Testis (tissue), 3 donors: Measurements from ENCODE around the gene TBCCD1. TPM values are rescaled to one million over a fixed set of nuclear protein-coding genes. Genes with fewer than 3 reads are reported as not detected.

ENCODE experiments used
- DNase-seq: peaks from one replicate; pipeline ENCODE4 v3.0.0-alpha.2; 2019
- H3K27ac ChIP-seq, 2 donors: fragments of 200-600 bp; sonication (generic); one replicate each; pipeline ENCODE4 v1.5.1; 2019
- H3K27me3 ChIP-seq: fragments of 200-600 bp; sonication (generic); one replicate; pipeline ENCODE4 v1.5.1; 2019
- H3K36me3 ChIP-seq: fragments of 200-600 bp; sonication (generic); one replicate; pipeline ENCODE4 v1.5.1; 2017; ENCODE audit warnings: low read depth; ENCODE audit errors: missing control alignments
- H3K4me1 ChIP-seq: fragments of 200-600 bp; sonication (generic); one replicate; pipeline ENCODE4 v1.5.1; 2019
- H3K4me3 ChIP-seq, 2 donors: fragments of 200-600 bp; sonication (generic); one replicate each; pipeline ENCODE4 v1.5.1; 2017 to 2019
- H3K9me3 ChIP-seq: fragments of 200-600 bp; sonication (generic); one replicate; pipeline ENCODE4 v1.5.1; 2017
- POLR2A ChIP-seq: fragments of 450-650 bp; IDR thresholded peaks from one replicate; pipeline ENCODE4 v1.6.1; 2017; ENCODE audit warnings: antibody characterized with exemption, mild to moderate bottlenecking, moderate library complexity
- WGBS, 2 donors: methylation state at CpG; one replicate each; pipeline ENCODE4 v1.1.5; 2018; 5-methylcytosine and 5-hydroxymethylcytosine counted together
- intact Hi-C: fragments of 100-400 bp; cut with DNase I; formaldehyde crosslinking; loops from one replicate; pipeline ENCODE4 v1.15.1; 2023; ENCODE audit warnings: low total_unique reads
- polyA plus RNA-seq: library from polyadenylated mRNA; stranded (reverse); fragments of 350-450 nt; fragmentation: Illumina TruSeq; extraction: RNeasy Lipid Tissue Mini Kit (QIAGEN cat#74804); gene quantifications from one replicate; pipeline ENCODE4 v1.2.3, GENCODE V29; 2014; ENCODE audit warnings: low read depth, low replicate concordance; ENCODE audit not compliant: insufficient read depth
- total RNA-seq, 2 donors: library from RNA; depleted of rRNA; stranded (reverse); fragments of >200 nt; gene quantifications; one replicate each; pipeline ENCODE4 v1.2.3, GENCODE V29; 2016
- TF ChIP-seq, protein P1 (sequence below), 3 experiments: fragments of 450-650 bp in 2 of 3; fragments of 200-600 bp in 1 of 3; sonication (generic) in 1 of 3; IDR thresholded peaks; one replicate each; pipeline ENCODE4 v1.5.1; 2016 to 2019; ENCODE audit warnings: antibody characterized with exemption in 3 of 3, mild to moderate bottlenecking in 2 of 3, moderate library complexity in 1 of 3

TBCCD1 gene
- total and polyA plus RNA-seq, 3 donors from 2014 or later = 33.1 to 43.4 (median 35.0) TPM

- no peaks in the 10 kb centered on the region for H3K36me3 ChIP-seq
- H3K27me3 ChIP-seq = no peaks in the 10 kb centered on the region
- DNase-seq = no peak
- no peak overlapping the region for H3K4me3 ChIP-seq
- 87 to 88% methylated on average over 2 of the region's 2 CpGs for WGBS, 2 donors
- intact Hi-C loops = no loop called here
- TF ChIP-seq, protein P1, sequence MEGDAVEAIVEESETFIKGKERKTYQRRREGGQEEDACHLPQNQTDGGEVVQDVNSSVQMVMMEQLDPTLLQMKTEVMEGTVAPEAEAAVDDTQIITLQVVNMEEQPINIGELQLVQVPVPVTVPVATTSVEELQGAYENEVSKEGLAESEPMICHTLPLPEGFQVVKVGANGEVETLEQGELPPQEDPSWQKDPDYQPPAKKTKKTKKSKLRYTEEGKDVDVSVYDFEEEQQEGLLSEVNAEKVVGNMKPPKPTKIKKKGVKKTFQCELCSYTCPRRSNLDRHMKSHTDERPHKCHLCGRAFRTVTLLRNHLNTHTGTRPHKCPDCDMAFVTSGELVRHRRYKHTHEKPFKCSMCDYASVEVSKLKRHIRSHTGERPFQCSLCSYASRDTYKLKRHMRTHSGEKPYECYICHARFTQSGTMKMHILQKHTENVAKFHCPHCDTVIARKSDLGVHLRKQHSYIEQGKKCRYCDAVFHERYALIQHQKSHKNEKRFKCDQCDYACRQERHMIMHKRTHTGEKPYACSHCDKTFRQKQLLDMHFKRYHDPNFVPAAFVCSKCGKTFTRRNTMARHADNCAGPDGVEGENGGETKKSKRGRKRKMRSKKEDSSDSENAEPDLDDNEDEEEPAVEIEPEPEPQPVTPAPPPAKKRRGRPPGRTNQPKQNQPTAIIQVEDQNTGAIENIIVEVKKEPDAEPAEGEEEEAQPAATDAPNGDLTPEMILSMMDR (IDR thresholded peaks at IDR 0.05) = no peak
- TF ChIP-seq POLR2A = no peak
- H3K27ac ChIP-seq = no peak overlapping the region
- no peaks in the 10 kb centered on the region for H3K9me3 ChIP-seq
- no peaks in the 10 kb centered on the region for H3K4me1 ChIP-seq
These were observed 41.6 kb upstream of the TBCCD1 start for GRCh38 chr3:186608624-186609215.

GRCh38 chr3:186605561-186606545, 38.7 kb upstream of the TBCCD1 start:
- H3K4me3 ChIP-seq = no peak overlapping the region
- no peak for DNase-seq
- H3K27me3 ChIP-seq = no peaks in the 10 kb centered on the region
- no peak for TF ChIP-seq POLR2A
- TF ChIP-seq, protein P1 (IDR thresholded peaks at IDR 0.05) = no peak
- H3K27ac ChIP-seq = no peak overlapping the region
- WGBS, 2 donors = 84 to 89% methylated on average over 5 of the region's 5 CpGs
- H3K4me1 ChIP-seq = no peaks in the 10 kb centered on the region
- H3K9me3 ChIP-seq = no peaks in the 10 kb centered on the region
- no peaks in the 10 kb centered on the region for H3K36me3 ChIP-seq
- intact Hi-C loops = no loop called here

GRCh38 chr3:186605078-186605477, 37.9 kb upstream of the TBCCD1 start:
- intact Hi-C loops = no loop called here
- Histone ChIP-seq H3K27ac (no peak overlapping the region), H3K4me1 (no peaks in the 10 kb centered on the region), H3K9me3 (no peaks in the 10 kb centered on the region), H3K4me3 (no peak overlapping the region), H3K27me3 (no peaks in the 10 kb centered on the region), H3K36me3 (no peaks in the 10 kb centered on the region)
- no peak for DNase-seq
- no peak for TF ChIP-seq POLR2A
- TF ChIP-seq, protein P1 (IDR thresholded peaks at IDR 0.05) = no peak

- WGBS, 2 donors = 87 to 91% methylated on average over 7 of the region's 7 CpGs
- no peak for TF ChIP-seq POLR2A
- TF ChIP-seq, protein P1 (IDR thresholded peaks at IDR 0.05) = no peak
- no peak for DNase-seq
These were observed 36.0 kb upstream of the TBCCD1 start for GRCh38 chr3:186603159-186603558.

More at GRCh38 chr3:186603159-186603558, 36.0 kb upstream of the TBCCD1 start:
- no peaks in the 10 kb centered on the region for H3K4me1 ChIP-seq
- no peaks in the 10 kb centered on the region for H3K9me3 ChIP-seq
- H3K36me3 ChIP-seq = no peaks in the 10 kb centered on the region
- intact Hi-C loops = no loop called here
- H3K27ac ChIP-seq = no peak overlapping the region
- no peak overlapping the region for H3K4me3 ChIP-seq
- no peaks in the 10 kb centered on the region for H3K27me3 ChIP-seq
